ENCODE data around the gene GABRB2. TPM values are rescaled to one million over a fixed set of nuclear protein-coding genes. Genes with fewer than 3 reads are reported as not detected.

The GABRB2 gene
- total and polyA plus RNA-seq, 12 donors, result under 0.01 to 0.42 (median 0.18) TPM; not detected in 2

GRCh38 chr5:161311965-161312364 is 234.6 kb downstream of the GABRB2 start:
- H3K27ac ChIP-seq, result no peak overlapping the region
- no peak overlapping the region for H3K4me3 ChIP-seq
- TF ChIP-seq, protein P1, sequence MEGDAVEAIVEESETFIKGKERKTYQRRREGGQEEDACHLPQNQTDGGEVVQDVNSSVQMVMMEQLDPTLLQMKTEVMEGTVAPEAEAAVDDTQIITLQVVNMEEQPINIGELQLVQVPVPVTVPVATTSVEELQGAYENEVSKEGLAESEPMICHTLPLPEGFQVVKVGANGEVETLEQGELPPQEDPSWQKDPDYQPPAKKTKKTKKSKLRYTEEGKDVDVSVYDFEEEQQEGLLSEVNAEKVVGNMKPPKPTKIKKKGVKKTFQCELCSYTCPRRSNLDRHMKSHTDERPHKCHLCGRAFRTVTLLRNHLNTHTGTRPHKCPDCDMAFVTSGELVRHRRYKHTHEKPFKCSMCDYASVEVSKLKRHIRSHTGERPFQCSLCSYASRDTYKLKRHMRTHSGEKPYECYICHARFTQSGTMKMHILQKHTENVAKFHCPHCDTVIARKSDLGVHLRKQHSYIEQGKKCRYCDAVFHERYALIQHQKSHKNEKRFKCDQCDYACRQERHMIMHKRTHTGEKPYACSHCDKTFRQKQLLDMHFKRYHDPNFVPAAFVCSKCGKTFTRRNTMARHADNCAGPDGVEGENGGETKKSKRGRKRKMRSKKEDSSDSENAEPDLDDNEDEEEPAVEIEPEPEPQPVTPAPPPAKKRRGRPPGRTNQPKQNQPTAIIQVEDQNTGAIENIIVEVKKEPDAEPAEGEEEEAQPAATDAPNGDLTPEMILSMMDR (IDR thresholded peaks at IDR 0.05), result no peak
- H3K27me3 ChIP-seq, result no peaks in the 10 kb centered on the region
- ATAC-seq (no peak), DNase-seq (no peak)
- intact Hi-C loops (cut with DNase I), result no loop called here
- H3K4me1 ChIP-seq, result no peaks in the 10 kb centered on the region
- H3K9me3 ChIP-seq, result peaks cover 0 to 19% (median 0%) of the 10 kb centered on the region in 11 donors
- WGBS, 2 donors, result 91 to 95% methylated on average over 3 of the region's 3 CpGs
- H3K36me3 ChIP-seq, result no peaks in the 10 kb centered on the region

DNA sequence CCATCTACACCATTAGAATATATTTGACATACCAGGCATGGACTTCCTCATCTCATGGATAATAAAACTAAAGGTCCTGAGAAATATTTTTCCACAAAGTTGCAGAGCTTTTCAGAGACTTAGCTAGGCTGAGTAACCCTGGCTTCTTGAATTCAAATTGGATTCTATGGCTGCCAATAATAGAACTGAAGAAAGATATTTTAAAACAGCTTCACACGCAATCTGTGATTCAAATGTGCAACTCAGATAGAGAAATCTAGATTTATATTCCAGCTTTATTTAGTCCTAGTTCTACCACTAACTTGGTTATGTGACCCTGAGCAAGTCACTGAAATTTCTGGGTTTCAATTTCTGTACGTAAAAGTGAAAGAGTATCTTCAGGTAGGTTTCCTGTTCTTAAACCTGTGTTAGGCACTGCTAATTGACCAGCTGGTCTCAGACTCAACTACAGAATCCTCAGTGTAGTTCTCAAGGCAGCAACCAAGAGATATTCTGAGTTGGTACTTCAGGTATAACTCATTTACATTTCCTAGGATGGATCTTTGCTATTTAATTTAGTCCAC is 235.3 kb downstream of the GABRB2 start:
- ATAC-seq, result no peak
- peaks cover 0 to 19% (median 0%) of the 10 kb centered on the region in 11 donors for H3K9me3 ChIP-seq
- WGBS, 2 donors, result 75 to 80% methylated on average over 2 of the region's 2 CpGs
- DNase-seq, result no peak
- no peaks in the 10 kb centered on the region for H3K36me3 ChIP-seq
- H3K27ac ChIP-seq, result no peak overlapping the region
- TF ChIP-seq, protein P1 (IDR thresholded peaks at IDR 0.05), result no peak
- H3K27me3 ChIP-seq, result no peaks in the 10 kb centered on the region
- no peak overlapping the region for H3K4me3 ChIP-seq
- H3K4me1 ChIP-seq, result no peaks in the 10 kb centered on the region
- intact Hi-C loops (cut with DNase I), result no loop called here

DNA sequence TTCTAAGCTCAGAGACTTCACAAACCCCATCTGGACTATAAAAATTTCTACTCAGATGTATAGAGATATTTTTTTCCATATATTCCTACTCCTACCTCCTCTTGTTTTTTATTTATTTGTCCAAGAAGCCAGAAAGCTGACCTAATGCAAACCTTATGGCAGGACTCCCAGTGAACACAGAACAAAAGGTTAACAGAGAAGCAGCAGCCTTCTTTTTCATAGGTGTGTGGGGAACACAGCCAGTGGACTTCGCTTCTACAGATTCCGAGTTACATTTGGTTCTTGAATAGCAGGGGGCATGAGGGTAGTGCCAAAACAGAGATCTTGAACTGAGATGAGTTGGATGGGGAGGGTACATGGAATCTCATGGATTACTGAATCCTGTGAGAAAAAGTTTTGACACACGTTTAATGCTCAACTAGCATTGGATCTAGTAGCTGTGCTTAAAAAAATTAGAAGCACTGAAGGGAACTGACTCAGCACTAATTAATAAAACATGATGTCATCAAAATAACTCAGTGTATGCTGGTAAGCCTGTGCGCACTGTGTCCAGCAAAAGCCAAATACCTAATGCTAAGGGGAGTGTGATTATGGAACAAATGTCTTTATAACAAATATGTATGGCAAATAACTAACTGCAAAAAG is 240.1 kb downstream of the GABRB2 start:
- Histone ChIP-seq H3K9me3 (peaks cover 0 to 19% (median 0%) of the 10 kb centered on the region in 11 donors), H3K27ac (no peak overlapping the region), H3K36me3 (no peaks in the 10 kb centered on the region), H3K27me3 (no peaks in the 10 kb centered on the region), H3K4me3 (no peak overlapping the region), H3K4me1 (peaks cover 0 to 6% (median 0%) of the 10 kb centered on the region in 9 donors)
- WGBS, 2 donors, result 76 to 84% methylated on average over 4 of the region's 4 CpGs
- intact Hi-C loops (cut with DNase I), result no loop called here
- TF ChIP-seq, protein P1 (IDR thresholded peaks at IDR 0.05), result no peak
- no peak for ATAC-seq
- DNase-seq, result no peak

DNA sequence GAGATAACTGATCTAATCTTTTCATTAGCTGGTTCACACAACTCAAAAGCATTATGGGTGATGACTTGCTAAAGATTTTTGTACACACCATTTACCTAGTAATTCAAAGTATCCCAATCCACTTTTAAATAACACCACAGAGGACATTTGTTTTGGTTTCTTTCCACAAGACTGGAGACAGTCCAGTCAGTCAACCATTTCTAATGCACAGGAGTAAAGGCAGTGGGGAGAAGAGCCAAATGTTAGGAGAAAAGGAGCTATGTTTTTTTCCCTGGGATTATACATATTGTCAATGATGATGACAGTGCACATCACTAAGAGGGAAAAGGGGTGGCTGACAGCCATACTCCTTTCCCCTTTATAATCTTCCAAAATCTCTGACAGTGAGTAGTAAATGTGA is 240.9 kb downstream of the GABRB2 start:
- no peak overlapping the region for H3K27ac ChIP-seq
- peaks cover 0 to 19% (median 0%) of the 10 kb centered on the region in 11 donors for H3K9me3 ChIP-seq
- peaks cover 0 to 6% (median 0%) of the 10 kb centered on the region in 9 donors for H3K4me1 ChIP-seq
- TF ChIP-seq, protein P1 (IDR thresholded peaks at IDR 0.05), result no peak
- H3K4me3 ChIP-seq, result no peak overlapping the region
- no peaks in the 10 kb centered on the region for H3K36me3 ChIP-seq
- no peaks in the 10 kb centered on the region for H3K27me3 ChIP-seq
- intact Hi-C loops (cut with DNase I), result no loop called here
- DNase-seq (no peak), ATAC-seq (no peak)

Data from heart right ventricle (tissue), 16 donors.